Panc1 (cell line): ENCODE measurements around the gene KTN1. TPM values are rescaled to one million over a fixed set of nuclear protein-coding genes. Genes with fewer than 3 reads are reported as not detected.

ENCODE experiments used
- ATAC-seq: fragments of 200-7000 bp; cut with Tn5 transposase; 2 replicates; pipeline ENCODE4 v1.9.1; 2020; ENCODE audit warnings: mild to moderate bottlenecking, moderate library complexity
- BruUV-seq: library from RNA; stranded (reverse); fragments of 400-500 nt; replicated peaks from 2 replicates; lab custom pipeline; 2021; lab: Mats Ljungman, UMichigan
- CTCF ChIA-PET: fragments of 300-600 bp; sonication (Branson Sonifier 250); formaldehyde crosslinking; loops from one replicate; lab custom pipeline; 2022; ENCODE audit warnings: antibody characterized with exemption; lab: Charles Lee
- POLR2A ChIA-PET: fragments of 300-600 bp; sonication (Branson Sonifier 250); formaldehyde crosslinking; loops from one replicate; lab custom pipeline; 2022; ENCODE audit warnings: antibody characterized with exemption; lab: Charles Lee
- DNase-seq: peaks from one replicate; pipeline ENCODE4 v3.0.0-alpha.2; 2010; ENCODE audit warnings: low read depth, low spot score
- H3K27ac ChIP-seq: 2 replicates; pipeline ENCODE4 v1.5.1; 2011; ENCODE audit warnings: mild to moderate bottlenecking, low read length, inconsistent platforms
- H3K27me3 ChIP-seq: fragments of 200-500 bp; sonication (Bioruptor generic); 2 replicates; pipeline ENCODE4 v1.6.0; 2014; ENCODE audit warnings: low read length, inconsistent platforms; ENCODE audit not compliant: control insufficient read depth, insufficient read depth
- H3K36me3 ChIP-seq: fragments of 200-500 bp; sonication (Bioruptor generic); 2 replicates; pipeline ENCODE4 v1.5.1; 2014; ENCODE audit warnings: inconsistent platforms, mild to moderate bottlenecking, low read length, moderate library complexity; ENCODE audit not compliant: control insufficient read depth, insufficient read depth
- H3K4me1 ChIP-seq: 2 replicates; pipeline ENCODE4 v1.5.1; 2011; ENCODE audit warnings: inconsistent platforms, mild to moderate bottlenecking, low read length, moderate library complexity; ENCODE audit not compliant: control insufficient read depth, insufficient read depth
- H3K4me3 ChIP-seq, 2 experiments: 2 replicates each; pipeline ENCODE4 v1.5.1; 2011 to 2012; ENCODE audit warnings: low read depth in 2 of 2, low read length in 2 of 2, mild to moderate bottlenecking in 2 of 2, inconsistent platforms in 1 of 2, moderate library complexity in 1 of 2
- H3K9me3 ChIP-seq: fragments of 200-500 bp; sonication (Bioruptor generic); 2 replicates; pipeline ENCODE4 v1.5.1; 2014; ENCODE audit warnings: low read depth, mild to moderate bottlenecking, inconsistent platforms, low read length, moderate library complexity; ENCODE audit not compliant: control insufficient read depth, insufficient read depth
- POLR2AphosphoS5 ChIP-seq: IDR thresholded peaks from 2 replicates; pipeline ENCODE4 v1.6.1; 2012; ENCODE audit warnings: mild to moderate bottlenecking, low read depth, low read length, moderate library complexity
- SIN3A ChIP-seq: IDR thresholded peaks from 2 replicates; pipeline ENCODE4 v1.6.1; 2012; ENCODE audit warnings: low read depth, mild to moderate bottlenecking, low read length, moderate library complexity, borderline replicate concordance; ENCODE audit not compliant: insufficient read depth
- TCF7L2 ChIP-seq: IDR thresholded peaks from 2 replicates; pipeline ENCODE4 v1.6.1; 2011; ENCODE audit warnings: mild to moderate bottlenecking, low read depth, low read length, inconsistent platforms
- in situ Hi-C: cut with HindIII; loops from 2 replicates; pipeline ENCODE4 v1.10.0; 2016; ENCODE audit warnings: low sequenced_read_pairs, low pct_unique_long_range_greater_than_20kb
- intact Hi-C: fragments of 100-400 bp; cut with micrococcal nuclease; formaldehyde crosslinking; loops from one replicate; pipeline ENCODE4 v1.10.0; 2022; ENCODE audit not compliant: unreplicated experiment
- total RNA-seq: library from RNA; stranded (reverse); gene quantifications from one replicate; pipeline ENCODE4 v1.2.1, GENCODE V29; 2021; ENCODE audit not compliant: unreplicated experiment
- TF ChIP-seq, protein P1 (sequence below), 2 experiments: IDR thresholded peaks; 2 replicates each; pipeline ENCODE4 v1.6.1; 2011 to 2012; ENCODE audit warnings: low read depth in 2 of 2, control low read depth in 1 of 2, low read length in 1 of 2, mild to moderate bottlenecking in 1 of 2, moderate library complexity in 1 of 2; ENCODE audit not compliant: insufficient read depth in 1 of 2
- TF ChIP-seq, protein P2 (sequence below): fragments of 450-650 bp; IDR thresholded peaks from 2 replicates; pipeline ENCODE4 v1.5.1; 2017; ENCODE audit warnings: mild to moderate bottlenecking

Gene KTN1
- total RNA-seq, 1 experiment from 2014 or later, result 310 TPM

DNA sequence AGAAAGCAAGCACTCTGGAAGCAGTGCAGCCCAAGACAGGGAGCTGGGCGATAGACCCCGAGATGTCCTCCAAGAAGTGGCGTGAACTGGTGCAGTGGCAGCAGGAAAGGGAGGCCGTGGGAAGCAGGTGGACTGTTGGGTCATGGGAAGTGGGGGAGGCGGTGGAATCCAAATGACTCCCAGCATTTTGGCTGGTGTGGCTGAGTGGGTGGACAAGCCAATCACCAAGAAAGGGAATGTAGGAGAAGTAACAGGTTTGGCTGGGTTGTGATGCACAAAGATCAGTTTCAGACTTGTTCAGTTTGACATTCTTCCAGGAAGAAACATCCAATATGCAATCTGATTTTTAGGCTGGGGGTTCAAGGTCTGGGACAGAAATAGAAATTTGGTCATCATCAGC lies 46.0 kb upstream of the KTN1 start:
- no peaks in the 10 kb centered on the region for H3K27me3 ChIP-seq
- H3K4me1 ChIP-seq, result peaks cover 5% of the 10 kb centered on the region
- no peak for TF ChIP-seq SIN3A
- no peak for TF ChIP-seq POLR2AphosphoS5
- TF ChIP-seq, protein P1, sequence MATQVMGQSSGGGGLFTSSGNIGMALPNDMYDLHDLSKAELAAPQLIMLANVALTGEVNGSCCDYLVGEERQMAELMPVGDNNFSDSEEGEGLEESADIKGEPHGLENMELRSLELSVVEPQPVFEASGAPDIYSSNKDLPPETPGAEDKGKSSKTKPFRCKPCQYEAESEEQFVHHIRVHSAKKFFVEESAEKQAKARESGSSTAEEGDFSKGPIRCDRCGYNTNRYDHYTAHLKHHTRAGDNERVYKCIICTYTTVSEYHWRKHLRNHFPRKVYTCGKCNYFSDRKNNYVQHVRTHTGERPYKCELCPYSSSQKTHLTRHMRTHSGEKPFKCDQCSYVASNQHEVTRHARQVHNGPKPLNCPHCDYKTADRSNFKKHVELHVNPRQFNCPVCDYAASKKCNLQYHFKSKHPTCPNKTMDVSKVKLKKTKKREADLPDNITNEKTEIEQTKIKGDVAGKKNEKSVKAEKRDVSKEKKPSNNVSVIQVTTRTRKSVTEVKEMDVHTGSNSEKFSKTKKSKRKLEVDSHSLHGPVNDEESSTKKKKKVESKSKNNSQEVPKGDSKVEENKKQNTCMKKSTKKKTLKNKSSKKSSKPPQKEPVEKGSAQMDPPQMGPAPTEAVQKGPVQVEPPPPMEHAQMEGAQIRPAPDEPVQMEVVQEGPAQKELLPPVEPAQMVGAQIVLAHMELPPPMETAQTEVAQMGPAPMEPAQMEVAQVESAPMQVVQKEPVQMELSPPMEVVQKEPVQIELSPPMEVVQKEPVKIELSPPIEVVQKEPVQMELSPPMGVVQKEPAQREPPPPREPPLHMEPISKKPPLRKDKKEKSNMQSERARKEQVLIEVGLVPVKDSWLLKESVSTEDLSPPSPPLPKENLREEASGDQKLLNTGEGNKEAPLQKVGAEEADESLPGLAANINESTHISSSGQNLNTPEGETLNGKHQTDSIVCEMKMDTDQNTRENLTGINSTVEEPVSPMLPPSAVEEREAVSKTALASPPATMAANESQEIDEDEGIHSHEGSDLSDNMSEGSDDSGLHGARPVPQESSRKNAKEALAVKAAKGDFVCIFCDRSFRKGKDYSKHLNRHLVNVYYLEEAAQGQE (IDR thresholded peaks at IDR 0.05; ENCODE audit: insufficient read depth in 1 of 2, low read depth in 2 of 2, low read length in 1 of 2), result no peak
- no peak for TF ChIP-seq TCF7L2
- TF ChIP-seq, protein P2, sequence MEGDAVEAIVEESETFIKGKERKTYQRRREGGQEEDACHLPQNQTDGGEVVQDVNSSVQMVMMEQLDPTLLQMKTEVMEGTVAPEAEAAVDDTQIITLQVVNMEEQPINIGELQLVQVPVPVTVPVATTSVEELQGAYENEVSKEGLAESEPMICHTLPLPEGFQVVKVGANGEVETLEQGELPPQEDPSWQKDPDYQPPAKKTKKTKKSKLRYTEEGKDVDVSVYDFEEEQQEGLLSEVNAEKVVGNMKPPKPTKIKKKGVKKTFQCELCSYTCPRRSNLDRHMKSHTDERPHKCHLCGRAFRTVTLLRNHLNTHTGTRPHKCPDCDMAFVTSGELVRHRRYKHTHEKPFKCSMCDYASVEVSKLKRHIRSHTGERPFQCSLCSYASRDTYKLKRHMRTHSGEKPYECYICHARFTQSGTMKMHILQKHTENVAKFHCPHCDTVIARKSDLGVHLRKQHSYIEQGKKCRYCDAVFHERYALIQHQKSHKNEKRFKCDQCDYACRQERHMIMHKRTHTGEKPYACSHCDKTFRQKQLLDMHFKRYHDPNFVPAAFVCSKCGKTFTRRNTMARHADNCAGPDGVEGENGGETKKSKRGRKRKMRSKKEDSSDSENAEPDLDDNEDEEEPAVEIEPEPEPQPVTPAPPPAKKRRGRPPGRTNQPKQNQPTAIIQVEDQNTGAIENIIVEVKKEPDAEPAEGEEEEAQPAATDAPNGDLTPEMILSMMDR, result no peak
- POLR2A ChIA-PET, result no interaction called here
- no peak overlapping the region for H3K27ac ChIP-seq
- no peak for ATAC-seq
- intact Hi-C loops, result no loop called here
- BruUV-seq, result no TSS peak
- in situ Hi-C loops, result no loop called here
- CTCF ChIA-PET, result no interaction called here
- no peaks in the 10 kb centered on the region for H3K36me3 ChIP-seq
- no peak for DNase-seq
- H3K4me3 ChIP-seq, result no peak overlapping the region
- H3K9me3 ChIP-seq, result peaks cover 6% of the 10 kb centered on the region; the same call in 1 of the 2 replicates

DNA sequence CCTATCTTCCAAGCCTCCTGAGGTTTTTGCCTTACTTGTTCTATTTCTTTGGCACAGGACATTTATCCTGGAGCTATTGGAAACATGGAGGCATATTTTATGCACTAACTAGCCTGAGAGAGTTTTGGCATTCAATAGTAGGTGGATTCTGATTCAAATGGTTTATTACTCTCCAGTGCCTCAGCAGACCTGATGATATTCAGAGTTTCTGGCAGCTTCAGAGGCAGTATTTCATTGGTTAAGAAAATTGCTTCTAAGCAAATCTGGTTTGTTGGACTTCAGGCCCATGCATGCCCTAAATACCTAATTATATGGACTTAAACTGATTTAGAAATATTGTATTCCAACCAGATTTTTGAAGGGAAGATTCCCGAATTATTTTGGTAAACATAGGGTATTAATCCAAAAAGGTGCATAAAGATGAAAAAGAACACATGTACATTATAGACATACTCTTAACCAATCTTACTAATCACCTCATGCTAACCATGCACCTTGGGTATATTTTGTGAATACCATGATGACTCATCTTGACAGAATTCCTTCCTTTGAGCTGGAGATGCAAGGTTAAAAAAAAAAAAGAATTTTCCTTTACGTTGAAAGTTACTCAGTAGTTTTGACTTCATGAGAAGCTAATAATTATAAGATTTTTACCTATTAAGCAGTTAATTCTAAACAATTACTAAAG lies 44.3 kb upstream of the KTN1 start:
- ChIA-PET CTCF (no interaction called here), POLR2A (interaction anchor here (0.7 kb wide), 1 partner anchor 349 kb away, joined by 3 read pairs; no protein-coding TSS in a partner anchor)
- DNase-seq (no peak), ATAC-seq (no peak)
- intact Hi-C loops (no loop called here), in situ Hi-C loops (no loop called here)
- Histone ChIP-seq H3K9me3 (peaks cover 6% of the 10 kb centered on the region; the same call in 1 of the 2 replicates), H3K27ac (peak overlapping the region; percentile 48; the same call in 1 of the 2 replicates), H3K27me3 (no peaks in the 10 kb centered on the region), H3K4me1 (peaks cover 7% of the 10 kb centered on the region), H3K36me3 (no peaks in the 10 kb centered on the region), H3K4me3 (no peak overlapping the region)
- TF ChIP-seq SIN3A, result no peak
- no peak for TF ChIP-seq POLR2AphosphoS5
- TF ChIP-seq, protein P2, result no peak
- TF ChIP-seq, protein P1 (IDR thresholded peaks at IDR 0.05; ENCODE audit: insufficient read depth in 1 of 2, low read depth in 2 of 2, low read length in 1 of 2), result no peak
- no TSS peak for BruUV-seq
